GM19455 (cell line): ENCODE results near the gene RNASEH1.

Experiments
- ATAC-seq: cut with Tn5 transposase; IDR thresholded peaks from one replicate; pipeline ENCODE4 v1.9.1; 2021; ENCODE audit not compliant: unreplicated experiment

RNASEH1 gene, protein sequence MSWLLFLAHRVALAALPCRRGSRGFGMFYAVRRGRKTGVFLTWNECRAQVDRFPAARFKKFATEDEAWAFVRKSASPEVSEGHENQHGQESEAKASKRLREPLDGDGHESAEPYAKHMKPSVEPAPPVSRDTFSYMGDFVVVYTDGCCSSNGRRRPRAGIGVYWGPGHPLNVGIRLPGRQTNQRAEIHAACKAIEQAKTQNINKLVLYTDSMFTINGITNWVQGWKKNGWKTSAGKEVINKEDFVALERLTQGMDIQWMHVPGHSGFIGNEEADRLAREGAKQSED

DNA sequence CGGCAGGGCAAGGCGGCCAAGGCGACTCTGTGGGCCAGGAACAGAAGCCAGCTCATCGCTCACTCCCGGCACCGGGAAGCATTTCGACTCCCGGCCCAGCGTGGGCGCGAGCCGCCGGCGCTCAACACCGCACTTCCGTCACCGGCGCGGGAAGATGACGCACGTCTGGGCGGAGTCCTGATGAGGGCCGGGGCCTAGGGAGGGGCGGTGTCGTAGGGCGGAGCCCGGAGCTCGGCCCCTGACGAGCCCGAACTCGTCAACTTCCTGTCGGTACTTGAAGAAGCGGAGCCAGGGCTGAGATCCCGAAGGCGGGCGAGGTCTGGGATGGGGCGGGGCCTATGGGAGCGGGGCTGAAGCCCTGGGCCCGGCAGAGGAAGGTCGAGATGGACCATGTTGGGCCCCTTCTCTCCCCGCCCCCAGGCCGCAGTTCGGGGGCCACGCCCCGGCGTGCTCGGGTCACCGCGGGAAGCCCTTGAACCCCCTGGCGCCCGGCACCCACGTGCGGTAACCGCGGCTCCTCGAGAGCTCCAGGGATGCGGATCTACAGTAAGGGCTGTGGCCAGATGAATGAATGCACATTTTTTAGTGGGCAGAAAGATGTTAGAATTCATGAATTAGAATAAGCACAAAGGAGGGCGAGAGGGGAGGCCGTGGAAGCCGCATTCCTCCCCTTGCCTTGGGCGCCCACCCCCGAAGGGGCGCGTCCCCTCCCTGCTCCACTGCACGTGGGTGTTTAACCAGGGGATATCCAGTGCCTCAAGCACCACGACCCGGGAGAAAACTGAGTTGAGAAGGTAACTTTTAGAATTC is at the start of gene RNASEH1:
Gene RNASEH1, minus strand, starts transcription at position 129 of the 810 bp plus-strand sequence. Its CDS starts 73 bp downstream, at position 56.
- peak; percentile 96 for ATAC-seq

DNA sequence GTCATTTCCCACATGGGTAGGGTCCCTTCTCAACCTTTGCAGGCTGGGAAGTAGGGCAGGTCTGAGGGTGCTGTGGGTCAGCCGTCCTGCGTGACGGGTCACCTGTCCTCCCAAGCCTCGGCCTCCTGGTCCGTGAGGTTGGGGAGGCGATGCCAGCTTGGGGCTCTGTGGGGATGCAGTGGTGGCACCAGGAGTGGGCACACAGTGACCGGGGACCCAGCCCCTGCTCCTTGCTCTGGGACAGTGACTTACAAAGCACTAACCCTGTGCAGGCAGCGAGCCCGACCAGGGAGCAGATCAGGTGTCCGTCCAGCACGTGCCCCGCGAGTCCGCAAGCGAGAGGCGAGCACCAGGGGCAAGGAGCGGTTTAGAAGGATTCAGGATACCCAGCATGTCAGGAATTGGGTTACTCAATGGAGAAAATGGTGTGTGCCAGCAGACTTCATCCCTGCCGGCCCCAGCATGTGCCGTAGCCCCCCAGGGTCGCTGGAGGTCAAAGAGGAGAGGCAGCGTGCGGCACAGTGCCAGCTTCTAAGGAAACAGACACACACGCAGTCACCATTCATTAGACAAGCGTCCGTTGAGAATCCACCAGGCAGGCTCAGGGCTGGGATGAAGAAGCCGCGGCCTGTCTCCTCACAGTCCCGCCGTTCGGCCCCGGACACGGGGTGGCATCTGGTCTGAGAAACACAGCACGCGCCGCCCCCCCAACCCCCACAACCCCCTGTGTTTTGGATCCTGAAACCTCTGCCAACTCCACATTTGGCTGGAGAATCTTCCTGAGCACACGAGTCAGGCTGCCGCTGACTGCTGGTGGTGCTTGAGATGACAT is 48.5 kb upstream of the RNASEH1 start:
- ATAC-seq = no peak

- ATAC-seq = no peak
These were observed 47.9 kb upstream of the RNASEH1 start for GRCh38 chr2:3606028-3606369.

DNA sequence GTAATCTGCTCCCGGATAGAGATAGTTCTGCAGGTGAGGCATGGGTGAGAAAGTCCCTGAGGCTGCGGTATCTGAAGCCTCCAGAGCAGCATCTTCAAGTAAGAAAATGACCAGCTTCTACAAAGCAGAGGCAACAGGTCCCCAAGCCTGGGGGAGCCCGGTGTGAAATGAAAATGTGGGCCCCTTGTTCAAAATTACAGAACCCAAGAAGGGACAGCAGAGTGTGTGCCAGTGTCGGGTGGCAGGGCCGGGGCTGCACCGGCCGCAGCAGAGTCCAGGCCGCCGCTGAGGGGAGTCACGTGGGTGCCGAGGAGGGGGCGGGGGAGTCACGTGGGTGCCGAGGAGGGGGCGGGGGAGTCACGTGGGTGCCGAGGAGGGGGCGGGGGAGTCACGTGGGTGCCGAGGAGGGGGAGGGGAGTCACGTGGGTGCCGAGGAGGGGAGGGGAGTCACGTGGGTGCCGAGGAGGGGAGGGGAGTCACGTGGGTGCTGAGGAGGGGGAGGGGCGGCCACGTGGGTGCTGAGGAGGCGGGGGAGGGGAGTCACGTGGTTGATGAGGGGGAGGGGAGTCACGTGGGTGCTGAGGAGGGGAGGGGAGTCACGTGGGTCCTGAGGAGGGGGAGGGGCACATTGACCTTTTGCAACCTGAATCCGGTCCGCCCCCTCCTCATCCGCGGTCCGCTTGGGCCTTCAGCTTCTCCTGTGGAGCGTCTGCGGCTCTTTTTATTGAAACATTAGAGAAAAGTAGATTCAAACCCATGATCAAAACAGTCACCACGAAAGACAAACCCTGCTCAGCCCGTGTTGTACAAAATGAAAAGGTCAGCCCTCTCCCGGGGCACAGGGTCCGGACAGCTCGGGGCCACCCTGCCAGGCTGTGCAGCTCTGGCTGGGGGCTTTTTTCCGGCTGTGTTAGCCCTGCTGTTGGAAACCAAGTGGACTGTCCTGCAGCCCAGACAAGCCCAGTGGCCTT is 47.1 kb upstream of the RNASEH1 start:
- no peak for ATAC-seq

DNA sequence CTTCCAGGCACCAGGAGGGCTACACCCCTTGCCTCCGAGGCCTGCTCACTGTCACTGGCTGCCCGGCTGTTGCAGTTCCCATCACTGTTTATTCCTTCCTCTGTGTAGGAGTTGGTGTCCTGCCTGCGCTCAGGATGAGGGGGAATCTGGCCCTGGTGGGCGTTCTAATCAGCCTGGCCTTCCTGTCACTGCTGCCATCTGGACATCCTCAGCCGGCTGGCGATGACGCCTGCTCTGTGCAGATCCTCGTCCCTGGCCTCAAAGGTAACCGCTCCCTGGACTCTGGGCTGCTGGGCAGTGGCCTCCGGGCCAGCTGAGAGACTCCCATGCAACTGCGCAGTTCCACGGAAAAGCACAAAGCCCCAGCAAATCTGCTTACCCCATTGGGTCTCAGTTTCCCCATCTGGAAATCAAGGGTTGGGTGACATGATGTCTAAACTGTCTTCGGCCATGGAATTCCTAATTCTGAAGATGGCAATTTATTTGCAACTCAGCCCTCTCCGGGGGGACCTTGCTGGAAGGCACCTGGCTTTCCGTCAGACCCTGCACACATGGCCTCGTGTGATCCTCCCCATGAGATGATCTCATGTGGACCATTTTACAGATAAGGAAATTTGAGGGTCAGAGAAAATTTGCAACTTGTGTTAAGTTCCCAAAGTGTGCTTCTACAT is 46.2 kb upstream of the RNASEH1 start:
- ATAC-seq = no peak

DNA sequence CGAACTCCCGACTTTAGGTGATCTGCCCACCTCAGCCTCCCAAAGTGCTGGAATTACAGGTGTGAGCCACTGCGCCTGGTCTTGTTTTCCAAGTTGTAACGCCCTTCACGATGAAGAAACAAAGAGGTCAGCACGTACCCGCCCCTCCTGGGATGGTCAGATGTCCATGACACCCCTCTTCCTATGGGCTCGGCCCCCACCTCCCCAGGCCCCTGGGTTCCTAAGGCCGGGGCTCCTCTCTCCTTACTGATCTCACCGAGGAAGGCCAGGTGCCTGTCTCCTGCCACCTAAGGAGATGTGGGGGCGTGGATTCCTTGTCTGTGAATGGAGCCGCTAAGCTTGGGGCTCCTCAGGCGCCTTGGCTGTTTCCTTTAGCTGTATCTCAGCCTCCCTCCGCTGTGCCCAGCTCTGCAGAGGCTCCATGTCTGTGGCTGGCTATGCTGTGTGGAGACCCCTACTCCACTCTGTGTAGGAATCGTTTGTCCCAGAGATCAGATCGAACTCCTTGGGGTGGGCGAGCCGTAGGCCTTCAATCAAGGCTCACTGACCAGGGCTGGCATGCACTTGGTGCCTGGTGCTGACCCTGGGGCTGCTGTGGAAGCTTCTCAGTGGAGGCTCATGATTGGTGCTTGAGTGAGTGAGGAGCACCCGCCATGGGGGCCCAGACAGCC is 45.5 kb upstream of the RNASEH1 start:
- no peak for ATAC-seq

DNA sequence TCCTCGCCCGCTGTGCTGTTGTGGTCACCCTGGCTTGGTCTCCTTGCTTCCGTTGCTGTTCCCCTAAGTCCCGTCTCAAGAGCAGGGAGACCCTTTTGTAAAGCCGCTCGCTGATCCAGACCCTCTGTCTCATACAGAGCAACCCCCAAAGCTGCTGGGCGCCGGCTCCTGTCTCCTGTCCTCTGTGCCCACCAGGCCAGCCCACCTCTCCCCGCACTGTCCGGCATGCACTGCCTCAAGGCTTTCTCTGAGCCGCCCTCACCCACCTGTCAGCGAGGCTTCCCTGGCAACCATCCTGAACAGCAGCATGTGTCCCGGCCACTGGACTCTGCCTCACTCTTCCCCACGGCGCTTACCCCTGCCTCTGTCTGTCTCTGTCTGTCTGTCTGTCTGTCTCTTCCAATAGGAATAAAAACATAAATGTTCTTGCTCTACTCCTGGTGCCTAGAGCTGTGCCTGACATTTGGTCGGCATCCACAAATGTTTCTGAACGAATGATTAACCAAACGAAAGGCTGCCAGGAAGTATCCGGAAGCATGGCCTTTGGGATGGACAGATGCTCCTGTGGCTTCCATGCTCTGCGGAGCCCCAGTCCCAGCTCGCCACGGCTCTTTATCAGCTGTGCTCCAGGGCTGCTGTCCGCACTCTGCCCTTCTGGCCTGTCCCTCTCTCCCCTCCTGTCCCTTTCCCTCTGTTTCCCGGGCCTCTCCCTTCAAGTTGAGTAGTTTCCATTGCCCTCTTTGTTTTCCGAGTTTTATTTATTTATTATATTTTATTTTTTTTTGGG is 44.6 kb upstream of the RNASEH1 start:
- no peak for ATAC-seq

DNA sequence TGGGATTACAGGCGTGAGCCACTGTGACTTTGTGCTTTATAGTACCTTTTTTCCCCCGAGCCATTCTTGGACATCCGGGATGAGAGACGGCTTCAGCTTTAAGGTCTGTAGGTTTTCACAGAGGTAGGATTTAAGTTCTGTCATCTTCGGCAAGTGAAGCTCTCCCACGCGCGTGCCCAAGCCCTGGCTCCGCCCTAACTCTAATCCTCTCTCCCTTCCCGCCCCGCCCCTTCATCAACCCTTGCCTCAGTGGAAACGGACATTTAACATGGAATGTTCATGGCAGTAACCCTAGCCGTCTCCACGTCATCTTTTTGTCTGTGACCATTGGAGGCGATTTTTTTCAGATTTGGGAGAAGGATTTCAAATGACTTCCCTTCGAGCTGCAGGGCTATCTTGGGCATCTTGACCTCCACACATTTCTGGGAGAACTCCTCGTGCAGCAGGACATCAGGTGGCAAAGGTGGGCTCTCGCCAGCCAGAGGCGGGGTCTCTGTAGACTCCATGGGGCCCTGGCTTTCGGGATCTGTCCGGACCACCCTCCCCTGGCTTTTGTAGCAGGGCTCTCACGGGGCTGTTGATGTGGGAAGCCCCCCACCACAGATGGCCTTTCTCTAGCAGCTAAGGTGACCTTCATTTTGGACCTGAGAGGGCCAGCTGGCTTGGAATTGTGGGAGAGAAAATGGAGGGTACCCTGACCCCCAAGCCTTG is 43.6 kb upstream of the RNASEH1 start:
- ATAC-seq = no peak

GRCh38 chr2:3600256-3600855 is 42.2 kb upstream of the RNASEH1 start:
- no peak for ATAC-seq

DNA sequence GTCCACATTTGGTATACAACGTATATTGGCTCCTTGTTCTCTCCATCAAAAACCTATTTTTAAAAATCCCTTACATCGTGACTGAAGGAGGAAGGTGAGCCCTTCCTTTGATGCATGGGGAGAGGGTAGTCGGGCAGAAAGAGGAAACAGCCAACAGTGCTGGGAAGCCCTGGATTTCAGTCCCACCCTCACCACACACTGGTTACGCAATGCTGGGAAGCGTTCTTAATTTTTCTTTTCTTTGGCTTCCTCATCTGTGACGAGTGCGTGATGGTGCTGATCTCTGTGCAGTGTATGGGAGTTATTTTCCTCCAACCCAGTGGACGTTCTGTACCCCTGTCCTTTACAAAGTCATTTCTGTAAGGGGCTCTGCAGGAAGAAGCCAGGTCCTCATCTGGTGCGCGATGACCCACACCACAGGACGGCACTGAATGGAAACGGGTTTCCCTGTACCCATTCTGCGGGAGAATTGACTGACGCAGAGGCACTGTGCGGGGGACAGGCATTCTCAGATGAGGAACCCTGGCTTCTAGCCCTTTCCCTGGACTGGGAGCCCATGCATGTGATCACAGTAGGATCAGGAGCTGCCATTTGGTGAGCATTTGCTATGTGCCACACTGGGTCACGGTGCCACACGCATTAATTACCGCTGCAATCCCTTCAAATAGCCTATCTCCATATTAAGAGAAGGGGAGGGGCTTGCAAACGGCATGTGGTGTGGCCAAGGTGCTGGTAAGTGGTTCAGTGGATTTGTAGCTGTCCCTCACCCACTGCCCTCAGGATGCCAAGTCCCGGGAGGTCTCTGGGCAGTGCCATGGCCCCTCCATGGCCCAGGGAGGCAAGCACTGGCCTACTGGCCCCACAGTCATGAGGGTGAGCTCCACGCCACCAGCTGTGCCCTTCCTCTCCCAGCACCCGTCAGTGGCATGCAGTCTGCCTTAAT is 41.0 kb upstream of the RNASEH1 start:
- ATAC-seq = no peak

- ATAC-seq = no peak
These were observed 40.2 kb upstream of the RNASEH1 start for GRCh38 chr2:3598197-3598910.

GRCh38 chr2:3597567-3597966 is 39.4 kb upstream of the RNASEH1 start:
- ATAC-seq = peak; percentile 51

DNA sequence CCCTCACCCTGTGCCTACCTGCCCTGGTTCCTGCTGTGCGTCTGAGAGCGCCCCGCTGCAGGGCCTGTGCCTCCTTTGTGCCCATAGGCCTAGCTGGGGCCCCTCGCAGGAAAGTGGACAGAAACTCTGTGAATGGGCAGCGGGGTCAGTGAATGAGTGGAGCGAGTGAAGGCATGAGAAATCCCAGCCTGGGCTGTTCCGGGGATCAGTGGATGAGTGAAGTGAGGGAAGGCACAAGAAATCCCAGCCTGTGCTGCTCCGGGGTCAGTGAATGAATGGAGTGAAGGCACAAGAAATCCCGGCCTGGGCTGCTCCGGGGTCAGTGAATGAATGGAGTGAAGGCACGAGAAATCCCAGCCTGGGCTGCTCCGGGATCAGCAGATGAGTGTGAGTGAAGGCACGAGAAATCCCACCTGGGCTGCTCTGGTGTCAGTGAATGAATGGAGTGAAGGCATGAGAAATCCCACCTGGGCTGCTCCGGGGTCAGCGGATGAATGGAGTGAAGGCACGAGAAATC is 38.8 kb upstream of the RNASEH1 start:
- no peak for ATAC-seq

DNA sequence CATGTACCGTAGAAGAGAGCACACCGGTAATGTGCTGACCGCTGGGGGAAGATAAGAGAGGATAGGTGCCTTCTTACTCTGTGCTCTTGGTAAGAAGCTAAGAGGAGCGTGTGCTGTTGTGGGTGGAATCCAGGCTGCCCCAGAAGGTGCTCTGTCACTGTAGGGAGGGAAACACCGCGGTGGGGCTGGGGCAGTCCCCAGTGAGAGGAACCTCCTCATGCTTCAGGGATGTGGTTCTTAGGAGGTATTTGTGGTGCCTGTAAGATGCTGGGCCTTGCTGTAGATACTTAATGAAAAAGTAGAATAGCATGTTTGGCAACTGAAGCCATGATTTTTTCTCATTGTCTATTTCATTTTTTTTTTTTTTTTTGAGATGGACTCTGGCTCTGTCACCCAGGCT is 37.9 kb upstream of the RNASEH1 start:
- ATAC-seq = peak; percentile 47

- ATAC-seq = no peak
These were observed 37.3 kb upstream of the RNASEH1 start for GRCh38 chr2:3595404-3595803.
